PC-9 (cell line): Measurements from ENCODE around the gene SAMM50. TPM values are rescaled to one million over a fixed set of nuclear protein-coding genes. Genes with fewer than 3 reads are reported as not detected.

Experiments used
- Bru-seq: library from RNA; stranded (reverse); fragments of 400-500 nt; gene quantifications from one replicate; lab custom pipeline; 2021; lab: Mats Ljungman, UMichigan
- BruChase-seq, 2 experiments: library from RNA; stranded (reverse); fragments of 400-500 nt; gene quantifications; one replicate each; lab custom pipeline; 2021; lab: Mats Ljungman, UMichigan
- BruUV-seq: library from RNA; stranded (reverse); fragments of 400-500 nt; replicated peaks from 2 replicates; lab custom pipeline; 2021; lab: Mats Ljungman, UMichigan
- CTCF ChIA-PET: fragments of 300-600 bp; sonication (Branson Sonifier 250); formaldehyde crosslinking; loops from one replicate; lab custom pipeline; 2022; ENCODE audit warnings: antibody characterized with exemption; lab: Charles Lee
- POLR2A ChIA-PET: fragments of 300-600 bp; sonication (Branson Sonifier 250); formaldehyde crosslinking; loops from one replicate; lab custom pipeline; 2022; ENCODE audit warnings: antibody characterized with exemption; ENCODE audit not compliant: unreplicated experiment; lab: Charles Lee
- DNase-seq, 2 experiments: peaks; one replicate each; pipeline versions ENCODE4 v3.0.0 to v3.0.0-alpha.2; 2015 to 2022; ENCODE audit warnings: mixed read lengths in 1 of 2
- H2AFZ ChIP-seq: fragments of 200-600 bp; sonication (generic); 2 replicates; pipeline ENCODE4 v1.8.1; 2017; ENCODE audit warnings: antibody characterized with exemption
- H3F3A ChIP-seq: fragments of 200-600 bp; sonication (generic); 2 replicates; pipeline ENCODE4 v1.8.1; 2017; ENCODE audit warnings: antibody characterized with exemption, mild to moderate bottlenecking, low read depth; ENCODE audit not compliant: insufficient read depth
- H3K27ac ChIP-seq: fragments of 200-600 bp; sonication (generic); 2 replicates; pipeline ENCODE4 v1.6.1; 2016; ENCODE audit warnings: mixed run types
- H3K27me3 ChIP-seq: fragments of 200-600 bp; sonication (generic); 2 replicates; pipeline ENCODE4 v1.6.1; 2016; ENCODE audit warnings: low read depth, mixed run types; ENCODE audit not compliant: insufficient read depth
- H3K36me3 ChIP-seq: fragments of 200-600 bp; sonication (generic); 2 replicates; pipeline ENCODE4 v1.6.1; 2016; ENCODE audit warnings: low read depth, mixed run types
- H3K4me1 ChIP-seq: fragments of 200-600 bp; sonication (generic); replicated peaks from 2 replicates; pipeline ENCODE4 v1.6.1; 2016; ENCODE audit warnings: mixed run types; ENCODE audit not compliant: insufficient read depth
- H3K4me2 ChIP-seq: fragments of 200-600 bp; sonication (generic); 2 replicates; pipeline ENCODE4 v1.6.1; 2017; ENCODE audit warnings: mixed run types
- H3K4me3 ChIP-seq: fragments of 200-600 bp; sonication (generic); 2 replicates; pipeline ENCODE4 v1.6.1; 2016; ENCODE audit warnings: mixed run types
- H3K79me2 ChIP-seq: fragments of 200-600 bp; sonication (generic); 2 replicates; pipeline ENCODE4 v1.6.1; 2017; ENCODE audit warnings: low read depth, mixed run types
- H3K9me2 ChIP-seq: fragments of 200-600 bp; sonication (generic); 2 replicates; pipeline ENCODE4 v1.8.1; 2017; ENCODE audit warnings: mild to moderate bottlenecking; ENCODE audit not compliant: insufficient read depth
- H3K9me3 ChIP-seq: fragments of 200-600 bp; sonication (generic); 2 replicates; pipeline ENCODE4 v1.8.1; 2016; ENCODE audit warnings: low read depth; ENCODE audit not compliant: insufficient read depth
- H4K20me1 ChIP-seq: fragments of 200-600 bp; sonication (generic); 2 replicates; pipeline ENCODE4 v1.8.1; 2017; ENCODE audit not compliant: insufficient read depth
- EZH2 ChIP-seq: fragments of 200-600 bp; sonication (generic); IDR thresholded peaks from 2 replicates; pipeline ENCODE4 v1.8.0; 2017; ENCODE audit warnings: antibody characterized with exemption, low read depth
- intact Hi-C: fragments of 100-400 bp; cut with micrococcal nuclease; formaldehyde crosslinking; loops from one replicate; pipeline ENCODE4 v1.10.0; 2022; ENCODE audit not compliant: unreplicated experiment
- long read RNA-seq: library from polyadenylated mRNA; stranded (forward); transcript quantifications from one replicate; pipeline ENCODE4 v2.0.0, GENCODE V29; 2022
- total RNA-seq: library from RNA; stranded (reverse); gene quantifications from 2 replicates; pipeline ENCODE4 v1.2.3, GENCODE V29; 2021
- TF ChIP-seq, protein P1 (sequence below): fragments of 200-600 bp; sonication (generic); conservative IDR thresholded peaks from 2 replicates; pipeline ENCODE4 v1.6.1; 2017; ENCODE audit warnings: mixed run types, antibody characterized with exemption, mild to moderate bottlenecking, moderate library complexity

SAMM50 gene
- total RNA-seq: 72.2 and 73.9 TPM in 2 replicates
- percentile 63 among the genes with signal in this experiment for Bru-seq, nascent RNA
- BruChase-seq, experiment 1, labeled RNA remaining after a 2-hour chase: percentile 63 among the genes with signal in this experiment
- percentile 72 among the genes with signal in this experiment for BruChase-seq, experiment 2, labeled RNA remaining after a 6-hour chase
- long read RNA-seq, transcript SAMM50-201 (15 exons, 1,717 nt): major isoform, 145 of 160 reads
- long read RNA-seq, partial matches to known transcripts: 10 of 160 reads
- long read RNA-seq, other reads (novel, unspliced or antisense): 5 of 160 reads

DNA sequence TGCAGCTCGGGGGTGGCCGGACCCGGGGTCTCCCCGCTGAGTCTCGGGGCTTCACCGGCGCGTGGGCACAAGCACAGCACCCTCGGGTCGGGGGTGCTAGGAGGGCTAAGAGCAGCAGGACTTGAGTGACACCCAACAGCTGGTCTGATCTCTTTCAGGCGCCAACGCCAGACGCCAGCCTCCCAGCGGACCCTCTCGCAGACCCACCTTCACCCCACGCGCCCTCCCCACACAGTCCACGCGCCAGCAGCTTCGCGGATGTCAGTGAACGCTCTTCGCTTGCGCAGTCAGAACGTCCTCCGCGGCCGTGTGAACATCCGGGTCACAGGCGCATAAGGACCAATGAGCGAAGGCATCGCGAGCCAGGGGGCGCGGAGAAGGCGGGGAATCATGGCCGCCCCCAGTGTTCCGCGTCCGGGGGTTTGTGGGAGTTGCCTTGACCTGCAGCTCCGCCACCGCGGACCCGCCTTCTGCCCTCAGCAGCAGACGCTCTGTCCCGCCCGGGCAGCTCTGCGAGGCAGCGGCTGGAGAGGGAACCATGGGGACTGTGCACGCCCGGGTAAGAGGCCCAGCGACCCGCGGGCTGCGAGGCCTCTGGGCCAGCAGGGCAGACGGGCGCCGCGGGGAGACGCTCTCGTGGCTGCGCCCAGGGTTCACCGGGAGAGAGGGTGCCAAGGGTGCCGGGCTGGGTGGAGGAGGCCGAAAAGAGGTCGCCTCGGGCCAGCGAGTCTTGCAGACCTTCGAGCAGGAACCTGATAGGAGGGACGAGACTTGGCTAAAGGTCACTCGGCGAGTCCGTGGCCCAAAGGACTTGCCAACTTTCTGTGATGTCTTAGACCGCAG, at the start of gene SAMM50:
SAMM50 (plus strand) TSS at position 403 of the 843 bp plus-strand sequence; CDS start at position 539, 136 bp downstream.
- Histone ChIP-seq H3K9me3 (no peaks in the 10 kb centered on the region), H3K9me2 (no peaks in the 10 kb centered on the region), H3K27me3 (no peaks in the 10 kb centered on the region), H3F3A (peaks cover 16% of the 10 kb centered on the region), H3K4me1 (peaks cover 25% of the 10 kb centered on the region), H2AFZ (peak within 1 kb of the TSS; percentile 90), H3K27ac (peak within 1 kb of the TSS; percentile 65), H3K4me2 (peak within 1 kb of the TSS; percentile 87), H3K4me3 (peak within 1 kb of the TSS; percentile 91), H3K79me2 (peaks cover 62% of the 10 kb centered on the region), H3K36me3 (no peaks in the 10 kb centered on the region), H4K20me1 (peaks cover 4% of the 10 kb centered on the region)
- CTCF ChIA-PET: no interaction called here
- BruUV-seq: no TSS peak
- no peak for TF ChIP-seq EZH2
- TF ChIP-seq, protein P1, sequence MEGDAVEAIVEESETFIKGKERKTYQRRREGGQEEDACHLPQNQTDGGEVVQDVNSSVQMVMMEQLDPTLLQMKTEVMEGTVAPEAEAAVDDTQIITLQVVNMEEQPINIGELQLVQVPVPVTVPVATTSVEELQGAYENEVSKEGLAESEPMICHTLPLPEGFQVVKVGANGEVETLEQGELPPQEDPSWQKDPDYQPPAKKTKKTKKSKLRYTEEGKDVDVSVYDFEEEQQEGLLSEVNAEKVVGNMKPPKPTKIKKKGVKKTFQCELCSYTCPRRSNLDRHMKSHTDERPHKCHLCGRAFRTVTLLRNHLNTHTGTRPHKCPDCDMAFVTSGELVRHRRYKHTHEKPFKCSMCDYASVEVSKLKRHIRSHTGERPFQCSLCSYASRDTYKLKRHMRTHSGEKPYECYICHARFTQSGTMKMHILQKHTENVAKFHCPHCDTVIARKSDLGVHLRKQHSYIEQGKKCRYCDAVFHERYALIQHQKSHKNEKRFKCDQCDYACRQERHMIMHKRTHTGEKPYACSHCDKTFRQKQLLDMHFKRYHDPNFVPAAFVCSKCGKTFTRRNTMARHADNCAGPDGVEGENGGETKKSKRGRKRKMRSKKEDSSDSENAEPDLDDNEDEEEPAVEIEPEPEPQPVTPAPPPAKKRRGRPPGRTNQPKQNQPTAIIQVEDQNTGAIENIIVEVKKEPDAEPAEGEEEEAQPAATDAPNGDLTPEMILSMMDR: no peak
- DNase-seq: peak; percentile 87 to 90
- intact Hi-C loops: no loop called here
- POLR2A ChIA-PET: interaction anchor here (0.6 kb wide), 1 partner anchor 38 kb away, joined by 4 read pairs; no protein-coding TSS in a partner anchor

DNA sequence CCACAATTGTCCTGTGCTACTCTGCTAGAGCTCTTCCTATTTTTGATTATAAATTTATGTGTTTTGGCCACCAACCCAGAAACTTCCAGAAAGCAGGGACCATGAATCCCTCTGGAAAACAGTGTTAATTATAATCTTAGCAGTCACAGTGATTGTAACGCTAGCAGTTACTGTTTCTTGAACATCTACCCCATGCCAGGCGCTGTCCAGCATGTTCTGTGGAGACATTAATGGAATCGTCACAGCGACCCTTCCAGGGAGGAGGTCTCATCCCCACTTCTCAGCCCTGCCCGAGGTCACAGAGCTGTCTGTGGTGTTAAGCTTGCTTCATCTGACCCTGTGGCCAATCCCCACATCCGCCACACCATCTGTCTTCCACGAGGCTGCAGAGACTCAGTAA, 49.6 kb upstream of the SAMM50 start:
- no peaks in the 10 kb centered on the region for H3K36me3 ChIP-seq
- no peaks in the 10 kb centered on the region for H3K9me3 ChIP-seq
- H3K4me1 ChIP-seq: peaks cover 24% of the 10 kb centered on the region
- DNase-seq: no peak
- H4K20me1 ChIP-seq: no peaks in the 10 kb centered on the region
- no TSS peak for BruUV-seq
- H3K9me2 ChIP-seq: no peaks in the 10 kb centered on the region
- H2AFZ ChIP-seq: no peak overlapping the region
- H3K27me3 ChIP-seq: no peaks in the 10 kb centered on the region
- H3K4me2 ChIP-seq: no peak overlapping the region
- H3K4me3 ChIP-seq: no peak overlapping the region
- intact Hi-C loops: no loop called here
- ChIA-PET CTCF (interaction anchor here (0.5 kb wide), 1 partner anchor 311 kb away, joined by 8 read pairs; no protein-coding TSS in a partner anchor), POLR2A (no interaction called here)
- no peaks in the 10 kb centered on the region for H3K79me2 ChIP-seq
- H3K27ac ChIP-seq: no peak overlapping the region
- TF ChIP-seq, protein P1: no peak
- TF ChIP-seq EZH2: no peak
- H3F3A ChIP-seq: peaks cover 15% of the 10 kb centered on the region

DNA sequence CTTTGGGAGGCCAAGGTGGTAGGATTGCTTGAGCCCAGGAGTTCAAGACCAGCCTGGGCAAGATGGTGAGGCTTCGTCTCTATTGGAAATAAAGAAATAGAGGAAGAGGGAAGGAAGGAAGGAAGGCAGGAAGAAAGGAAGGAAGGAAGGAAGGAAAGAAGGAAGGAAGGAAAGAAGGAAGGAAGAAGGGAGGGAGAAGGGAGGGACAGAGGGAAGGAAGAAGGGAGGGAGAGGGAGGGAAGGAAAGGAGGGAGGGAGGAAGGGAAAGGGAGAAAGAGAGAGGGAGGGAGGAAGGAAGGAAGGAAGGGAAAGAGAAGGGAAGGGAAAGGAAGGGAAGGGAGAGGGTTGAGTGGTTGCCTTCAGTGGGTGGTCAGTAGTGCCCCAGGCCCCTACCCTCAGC, 45.5 kb upstream of the SAMM50 start:
- BruUV-seq: no TSS peak
- H3K4me2 ChIP-seq: no peak overlapping the region
- no peak overlapping the region for H2AFZ ChIP-seq

More for the DNA sequence above, 45.5 kb upstream of the SAMM50 start:
- Histone ChIP-seq H3K4me3 (no peak overlapping the region), H4K20me1 (no peaks in the 10 kb centered on the region), H3K27me3 (no peaks in the 10 kb centered on the region), H3K9me3 (no peaks in the 10 kb centered on the region), H3K79me2 (no peaks in the 10 kb centered on the region), H3K36me3 (no peaks in the 10 kb centered on the region), H3F3A (0 out of 2 replicates have a peak, but pooled peaks cover 3% of the 10 kb centered on the region), H3K27ac (no peak overlapping the region), H3K9me2 (no peaks in the 10 kb centered on the region), H3K4me1 (peaks cover 4% of the 10 kb centered on the region; the same call in 1 of the 2 replicates)
- ChIA-PET CTCF (no interaction called here), POLR2A (no interaction called here)
- intact Hi-C loops: no loop called here
- no peak for DNase-seq
- no peak for TF ChIP-seq EZH2
- TF ChIP-seq, protein P1: no peak
